ENCODE measurements around the gene SLC39A2.

Gene SLC39A2

DNA sequence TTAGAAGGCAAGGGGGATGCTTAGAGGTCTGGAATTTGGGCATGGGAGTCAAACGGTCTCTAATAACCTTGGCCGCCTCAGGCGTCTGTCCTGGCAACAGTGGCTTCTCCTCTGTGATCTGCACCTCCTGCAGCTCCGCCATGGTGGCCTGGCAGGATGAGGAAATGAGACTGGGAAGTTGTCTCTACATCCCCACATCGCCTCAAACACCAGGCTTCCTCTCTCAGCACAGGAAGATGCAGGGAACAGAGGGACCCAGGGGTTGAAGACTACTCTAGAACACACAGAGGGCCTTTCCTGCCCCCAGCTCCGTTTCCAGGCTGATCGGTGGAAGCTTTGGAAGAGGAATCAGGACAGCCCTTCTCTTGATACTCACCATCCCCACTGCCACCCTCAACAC is 24.1 kb downstream of the SLC39A2 start:
- TF ChIP-seq, protein P1, sequence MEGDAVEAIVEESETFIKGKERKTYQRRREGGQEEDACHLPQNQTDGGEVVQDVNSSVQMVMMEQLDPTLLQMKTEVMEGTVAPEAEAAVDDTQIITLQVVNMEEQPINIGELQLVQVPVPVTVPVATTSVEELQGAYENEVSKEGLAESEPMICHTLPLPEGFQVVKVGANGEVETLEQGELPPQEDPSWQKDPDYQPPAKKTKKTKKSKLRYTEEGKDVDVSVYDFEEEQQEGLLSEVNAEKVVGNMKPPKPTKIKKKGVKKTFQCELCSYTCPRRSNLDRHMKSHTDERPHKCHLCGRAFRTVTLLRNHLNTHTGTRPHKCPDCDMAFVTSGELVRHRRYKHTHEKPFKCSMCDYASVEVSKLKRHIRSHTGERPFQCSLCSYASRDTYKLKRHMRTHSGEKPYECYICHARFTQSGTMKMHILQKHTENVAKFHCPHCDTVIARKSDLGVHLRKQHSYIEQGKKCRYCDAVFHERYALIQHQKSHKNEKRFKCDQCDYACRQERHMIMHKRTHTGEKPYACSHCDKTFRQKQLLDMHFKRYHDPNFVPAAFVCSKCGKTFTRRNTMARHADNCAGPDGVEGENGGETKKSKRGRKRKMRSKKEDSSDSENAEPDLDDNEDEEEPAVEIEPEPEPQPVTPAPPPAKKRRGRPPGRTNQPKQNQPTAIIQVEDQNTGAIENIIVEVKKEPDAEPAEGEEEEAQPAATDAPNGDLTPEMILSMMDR (IDR thresholded peaks at IDR 0.05; ENCODE audit: insufficient read depth, low read length, poor library complexity, severe bottlenecking), result no peak
- no peak for TF ChIP-seq EZH2phosphoT487 (conservative IDR thresholded peaks at IDR 0.05; ENCODE audit: low read length)
- no peak overlapping the region for H3K4me2 ChIP-seq (ENCODE audit: low read depth, low read length, poor library complexity, severe bottlenecking)
- H3K9me3 ChIP-seq (ENCODE audit: insufficient read depth, low read length), result no peaks in the 10 kb centered on the region
- no peak overlapping the region for H3K9ac ChIP-seq (ENCODE audit: low read length)
- no peaks in the 10 kb centered on the region for H3K27me3 ChIP-seq (ENCODE audit: low read length)
- H3K79me2 ChIP-seq (ENCODE audit: insufficient read depth, low read length), result no peaks in the 10 kb centered on the region
- H3K27ac ChIP-seq (ENCODE audit: low read depth, low read length), result no peak overlapping the region
- no peaks in the 10 kb centered on the region for H4K20me1 ChIP-seq (ENCODE audit: low read depth, low read length)
- no peaks in the 10 kb centered on the region for H3K9me2 ChIP-seq (replicated peaks; ENCODE audit: insufficient read depth, low read length)
- H2AFZ ChIP-seq (ENCODE audit: low read depth, low read length, severe bottlenecking), result no peak overlapping the region
- H3K36me3 ChIP-seq (ENCODE audit: low read length), result no peaks in the 10 kb centered on the region
- no peaks in the 10 kb centered on the region for H3F3A ChIP-seq (ENCODE audit: insufficient read depth)
- H3K4me3 ChIP-seq (ENCODE audit: insufficient read depth, low read length, poor library complexity, severe bottlenecking), result no peak overlapping the region

DNA sequence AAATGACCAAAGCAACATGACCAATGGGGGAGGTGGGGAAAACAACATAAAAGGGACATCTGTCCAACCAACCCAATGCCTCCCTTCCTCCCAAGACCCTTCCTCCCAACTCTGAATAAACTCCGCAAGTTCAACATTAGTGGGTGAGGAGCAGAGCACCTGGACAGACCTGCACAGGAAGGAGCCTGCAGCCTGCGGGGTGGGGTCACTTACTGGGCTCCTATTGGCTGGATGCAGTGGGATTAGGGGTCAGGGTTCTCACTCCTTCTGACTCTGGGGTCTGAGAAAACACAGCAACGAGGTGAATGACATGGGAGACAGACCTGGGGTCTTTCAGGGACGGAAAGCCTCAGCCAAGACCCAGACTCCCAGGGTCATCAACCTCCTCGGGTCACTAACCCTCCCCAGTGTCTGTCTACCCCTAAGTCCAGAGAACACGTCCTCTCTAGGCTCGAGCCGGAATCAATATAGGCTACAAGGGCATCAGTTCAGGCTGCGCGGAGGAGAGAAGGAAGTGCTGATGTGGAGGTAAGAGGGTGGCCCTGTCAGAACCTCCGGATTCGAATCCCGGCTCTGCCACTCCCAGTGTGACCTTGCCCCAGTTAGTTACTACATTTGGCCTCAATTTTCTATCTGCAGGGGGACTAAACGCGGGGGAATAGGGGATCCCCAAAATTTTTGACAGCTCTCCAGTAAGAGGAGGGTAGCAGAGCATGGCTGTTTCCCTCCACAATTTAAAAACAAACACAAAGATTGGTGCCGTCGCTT is 24.9 kb downstream of the SLC39A2 start:
- H3K9me3 ChIP-seq (ENCODE audit: insufficient read depth, low read length), result no peaks in the 10 kb centered on the region
- no peak overlapping the region for H3K9ac ChIP-seq (ENCODE audit: low read length)
- TF ChIP-seq, protein P1 (IDR thresholded peaks at IDR 0.05; ENCODE audit: insufficient read depth, low read length, poor library complexity, severe bottlenecking), result no peak
- no peak for TF ChIP-seq EZH2phosphoT487 (conservative IDR thresholded peaks at IDR 0.05; ENCODE audit: low read length)
- no peak overlapping the region for H3K4me3 ChIP-seq (ENCODE audit: insufficient read depth, low read length, poor library complexity, severe bottlenecking)
- no peak overlapping the region for H2AFZ ChIP-seq (ENCODE audit: low read depth, low read length, severe bottlenecking)
- no peaks in the 10 kb centered on the region for H4K20me1 ChIP-seq (ENCODE audit: low read depth, low read length)
- no peaks in the 10 kb centered on the region for H3K27me3 ChIP-seq (ENCODE audit: low read length)
- no peak overlapping the region for H3K4me2 ChIP-seq (ENCODE audit: low read depth, low read length, poor library complexity, severe bottlenecking)
- H3K36me3 ChIP-seq (ENCODE audit: low read length), result no peaks in the 10 kb centered on the region
- H3K27ac ChIP-seq (ENCODE audit: low read depth, low read length), result no peak overlapping the region
- no peaks in the 10 kb centered on the region for H3K9me2 ChIP-seq (replicated peaks; ENCODE audit: insufficient read depth, low read length)
- no peaks in the 10 kb centered on the region for H3K79me2 ChIP-seq (ENCODE audit: insufficient read depth, low read length)
- H3F3A ChIP-seq (ENCODE audit: insufficient read depth), result no peaks in the 10 kb centered on the region

DNA sequence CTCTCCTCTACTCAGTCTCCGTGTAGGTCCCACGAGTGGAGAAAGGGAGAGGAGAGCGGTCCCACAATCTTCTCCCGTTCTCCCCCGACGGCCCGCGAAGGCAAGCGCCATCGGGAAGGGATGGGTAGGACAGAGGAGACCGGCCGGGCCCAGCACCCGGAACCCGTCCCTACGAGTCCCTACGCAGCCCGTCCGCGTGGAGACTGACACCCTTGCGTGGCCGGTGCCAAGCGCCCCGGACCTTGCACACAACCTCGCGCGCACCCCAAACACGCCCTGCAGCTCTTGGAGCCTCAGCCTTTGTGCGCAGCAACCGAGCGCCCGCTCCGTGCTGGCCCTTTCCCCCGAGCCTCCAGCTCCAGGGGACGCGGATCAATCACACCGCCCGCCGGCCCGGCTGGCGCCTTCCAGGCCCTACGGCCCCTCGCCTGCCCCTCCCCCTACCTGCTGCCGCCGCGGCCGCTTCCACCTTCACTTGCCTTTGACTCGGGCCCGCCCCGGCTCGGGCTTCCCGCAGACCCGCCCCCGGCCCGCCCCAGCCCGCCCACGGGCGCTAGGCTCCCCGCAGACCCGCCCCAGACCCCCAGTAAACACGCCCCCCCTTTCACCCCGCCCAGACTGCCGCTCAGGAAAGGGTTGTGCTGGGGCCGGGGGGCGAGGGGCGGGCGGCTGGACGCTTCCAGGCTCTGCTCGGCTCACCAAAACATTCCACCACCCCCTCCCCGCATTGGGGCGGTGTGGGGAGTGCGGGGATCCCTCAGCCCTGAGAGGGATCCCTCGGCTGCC is 25.7 kb downstream of the SLC39A2 start, which contains the start of gene NDRG2:
Gene NDRG2 (minus strand): TSS at position 477 of the 786 bp plus-strand sequence. CDS start 1,746 bp downstream, outside the sequence.
- TF ChIP-seq, protein P1 (IDR thresholded peaks at IDR 0.05; ENCODE audit: insufficient read depth, low read length, poor library complexity, severe bottlenecking), result no peak
- no peak for TF ChIP-seq EZH2phosphoT487 (conservative IDR thresholded peaks at IDR 0.05; ENCODE audit: low read length)
- no peaks in the 10 kb centered on the region for H3K79me2 ChIP-seq (ENCODE audit: insufficient read depth, low read length)

More for the DNA sequence above, 25.7 kb downstream of the SLC39A2 start, which contains the start of gene NDRG2:
- Histone ChIP-seq H4K20me1 (ENCODE audit: low read depth, low read length) (no peaks in the 10 kb centered on the region), H3K36me3 (ENCODE audit: low read length) (no peaks in the 10 kb centered on the region), H3K9ac (ENCODE audit: low read length) (no peak within 1 kb of the TSS), H3K4me3 (ENCODE audit: insufficient read depth, low read length, poor library complexity, severe bottlenecking) (no peak within 1 kb of the TSS), H2AFZ (ENCODE audit: low read depth, low read length, severe bottlenecking) (no peak within 1 kb of the TSS), H3K9me3 (ENCODE audit: insufficient read depth, low read length) (no peaks in the 10 kb centered on the region), H3K27me3 (ENCODE audit: low read length) (no peaks in the 10 kb centered on the region), H3K27ac (ENCODE audit: low read depth, low read length) (no peak within 1 kb of the TSS), H3K9me2 (replicated peaks; ENCODE audit: insufficient read depth, low read length) (no peaks in the 10 kb centered on the region), H3K4me2 (ENCODE audit: low read depth, low read length, poor library complexity, severe bottlenecking) (no peak within 1 kb of the TSS), H3F3A (ENCODE audit: insufficient read depth) (no peaks in the 10 kb centered on the region)
